A673 (cell line): ENCODE data around the gene LMCD1. TPM values are rescaled to one million over a fixed set of nuclear protein-coding genes. Genes with fewer than 3 reads are reported as not detected.

Source experiments
- BruUV-seq: library from RNA; stranded (reverse); fragments of 400-500 nt; replicated peaks from 2 replicates; lab custom pipeline; 2021; lab: Mats Ljungman, UMichigan
- CTCF ChIA-PET: fragments of 300-600 bp; sonication (Branson Sonifier 250); formaldehyde crosslinking; loops from one replicate; lab custom pipeline; 2022; ENCODE audit warnings: antibody characterized with exemption; lab: Charles Lee
- POLR2A ChIA-PET: fragments of 300-600 bp; sonication (Branson Sonifier 250); formaldehyde crosslinking; loops from one replicate; lab custom pipeline; 2022; ENCODE audit warnings: antibody characterized with exemption; ENCODE audit not compliant: low non-redundant PET; lab: Charles Lee
- DNase-seq: peaks from one replicate; pipeline ENCODE4 v3.0.0-alpha.2; 2015; ENCODE audit warnings: low spot score
- H3K27ac ChIP-seq: fragments of 200-600 bp; sonication (generic); 2 replicates; pipeline ENCODE4 v1.5.1; 2016; ENCODE audit warnings: mixed run types, low read depth, mild to moderate bottlenecking, mixed read lengths, antibody characterized with exemption, low read length; ENCODE audit not compliant: poor library complexity, severe bottlenecking
- H3K27me3 ChIP-seq: fragments of 200-600 bp; sonication (generic); replicated peaks from 2 replicates; pipeline ENCODE4 v1.6.1; 2017; ENCODE audit warnings: mixed run types, low read depth, mild to moderate bottlenecking, mixed read lengths, antibody characterized with exemption, low read length; ENCODE audit not compliant: insufficient read depth, poor library complexity
- H3K36me3 ChIP-seq: fragments of 200-600 bp; sonication (generic); 2 replicates; pipeline ENCODE4 v1.6.1; 2016; ENCODE audit warnings: mixed run types, mild to moderate bottlenecking, mixed read lengths, antibody characterized with exemption, low read length; ENCODE audit not compliant: insufficient read depth, poor library complexity, severe bottlenecking
- H3K4me1 ChIP-seq: fragments of 200-600 bp; sonication (generic); 2 replicates; pipeline ENCODE4 v1.6.1; 2017; ENCODE audit warnings: mixed run types, mild to moderate bottlenecking, mixed read lengths, antibody characterized with exemption, low read length; ENCODE audit not compliant: insufficient read depth, poor library complexity, severe bottlenecking
- H3K4me3 ChIP-seq: fragments of 200-600 bp; sonication (generic); 2 replicates; pipeline ENCODE4 v1.5.1; 2016; ENCODE audit warnings: low read depth, mixed run types, mild to moderate bottlenecking, mixed read lengths, low read length; ENCODE audit not compliant: poor library complexity, severe bottlenecking
- H3K9me3 ChIP-seq: fragments of 200-600 bp; sonication (generic); 2 replicates; pipeline ENCODE4 v1.6.1; 2016; ENCODE audit warnings: mixed run types, low read depth, mild to moderate bottlenecking, mixed read lengths, antibody characterized with exemption, low read length; ENCODE audit not compliant: poor library complexity, severe bottlenecking
- CTCF ChIP-seq: fragments of 300-800, 200-600 bp; sonication (generic); conservative IDR thresholded peaks from 2 replicates; pipeline ENCODE4 v1.5.1; 2017; ENCODE audit warnings: low read depth, mild to moderate bottlenecking, antibody characterized with exemption, low read length, moderate library complexity, mixed read lengths
- EZH2 ChIP-seq: fragments of 200-600 bp; sonication (generic); IDR thresholded peaks from 2 replicates; pipeline ENCODE4 v1.6.1; 2017; ENCODE audit warnings: borderline replicate concordance, low read depth, mild to moderate bottlenecking, mixed read lengths, antibody characterized with exemption, low read length; ENCODE audit not compliant: poor library complexity, severe bottlenecking
- intact Hi-C: fragments of 100-400 bp; cut with micrococcal nuclease; formaldehyde crosslinking; loops from one replicate; pipeline ENCODE4 v1.10.0; 2022; ENCODE audit not compliant: unreplicated experiment
- total RNA-seq: library from RNA; stranded (reverse); gene quantifications from 2 replicates; pipeline ENCODE4 v1.2.3, GENCODE V29; 2021

LMCD1 gene
- total RNA-seq, 1 experiment from 2014 or later: 4.3 TPM

- Histone ChIP-seq H3K4me3 (no peak overlapping the region), H3K9me3 (no peaks in the 10 kb centered on the region), H3K4me1 (no peaks in the 10 kb centered on the region), H3K27me3 (no peaks in the 10 kb centered on the region), H3K36me3 (no peaks in the 10 kb centered on the region), H3K27ac (no peak overlapping the region)
- BruUV-seq: no TSS peak
- no peak for DNase-seq
- intact Hi-C loops: no loop called here
- ChIA-PET CTCF (no interaction called here), POLR2A (no interaction called here)
- TF ChIP-seq EZH2 (no peak), CTCF (no peak)
Measured at GRCh38 chr3:8460815-8461456, 40.7 kb upstream of the LMCD1 start.

- intact Hi-C loops: no loop called here
- H3K27ac ChIP-seq: no peak overlapping the region
- H3K9me3 ChIP-seq: no peaks in the 10 kb centered on the region
- ChIA-PET CTCF (no interaction called here), POLR2A (no interaction called here)
- no peaks in the 10 kb centered on the region for H3K36me3 ChIP-seq
- no peak for DNase-seq
- TF ChIP-seq EZH2: no peak
- no peak for TF ChIP-seq CTCF
- no peaks in the 10 kb centered on the region for H3K27me3 ChIP-seq
- H3K4me1 ChIP-seq: no peaks in the 10 kb centered on the region
- BruUV-seq: no TSS peak
- no peak overlapping the region for H3K4me3 ChIP-seq
Measured at GRCh38 chr3:8464668-8465067, 37.0 kb upstream of the LMCD1 start.

- intact Hi-C loops: no loop called here
- BruUV-seq: no TSS peak
- POLR2A ChIA-PET: no interaction called here
- Histone ChIP-seq H3K27ac (no peak overlapping the region), H3K9me3 (no peaks in the 10 kb centered on the region), H3K36me3 (no peaks in the 10 kb centered on the region), H3K27me3 (no peaks in the 10 kb centered on the region), H3K4me1 (no peaks in the 10 kb centered on the region), H3K4me3 (no peak overlapping the region)
- CTCF ChIA-PET: no interaction called here
- TF ChIP-seq EZH2: no peak
- no peak for DNase-seq
Measured at GRCh38 chr3:8466526-8466925, 35.1 kb upstream of the LMCD1 start.

GRCh38 chr3:8470801-8471200, 30.8 kb upstream of the LMCD1 start:
- DNase-seq: no peak
- Histone ChIP-seq H3K36me3 (no peaks in the 10 kb centered on the region), H3K4me3 (no peak overlapping the region), H3K27me3 (no peaks in the 10 kb centered on the region), H3K9me3 (no peaks in the 10 kb centered on the region), H3K27ac (no peak overlapping the region), H3K4me1 (no peaks in the 10 kb centered on the region)
- POLR2A ChIA-PET: no interaction called here
- BruUV-seq: no TSS peak
- intact Hi-C loops: no loop called here
- no peak for TF ChIP-seq CTCF
- no peak for TF ChIP-seq EZH2
- CTCF ChIA-PET: no interaction called here
